Esophagus muscularis mucosa (tissue), 3 donors: Measurements from ENCODE around the gene DGUOK.

Experiments used
- POLR2A ChIP-seq: fragments of 450-650 bp; IDR thresholded peaks from one replicate; pipeline ENCODE4 v1.6.1; 2017; ENCODE audit warnings: antibody characterized with exemption, moderate library complexity, mild to moderate bottlenecking, low read depth
- TF ChIP-seq, protein P1 (sequence below), 3 experiments: fragments of 200-600 bp in 2 of 3; fragments of 450-650 bp in 1 of 3; sonication (generic) in 2 of 3; IDR thresholded peaks; one replicate each; pipeline ENCODE4 v1.5.1; 2017 to 2019; ENCODE audit warnings: antibody characterized with exemption in 3 of 3, mild to moderate bottlenecking in 2 of 3, moderate library complexity in 1 of 3

DNA sequence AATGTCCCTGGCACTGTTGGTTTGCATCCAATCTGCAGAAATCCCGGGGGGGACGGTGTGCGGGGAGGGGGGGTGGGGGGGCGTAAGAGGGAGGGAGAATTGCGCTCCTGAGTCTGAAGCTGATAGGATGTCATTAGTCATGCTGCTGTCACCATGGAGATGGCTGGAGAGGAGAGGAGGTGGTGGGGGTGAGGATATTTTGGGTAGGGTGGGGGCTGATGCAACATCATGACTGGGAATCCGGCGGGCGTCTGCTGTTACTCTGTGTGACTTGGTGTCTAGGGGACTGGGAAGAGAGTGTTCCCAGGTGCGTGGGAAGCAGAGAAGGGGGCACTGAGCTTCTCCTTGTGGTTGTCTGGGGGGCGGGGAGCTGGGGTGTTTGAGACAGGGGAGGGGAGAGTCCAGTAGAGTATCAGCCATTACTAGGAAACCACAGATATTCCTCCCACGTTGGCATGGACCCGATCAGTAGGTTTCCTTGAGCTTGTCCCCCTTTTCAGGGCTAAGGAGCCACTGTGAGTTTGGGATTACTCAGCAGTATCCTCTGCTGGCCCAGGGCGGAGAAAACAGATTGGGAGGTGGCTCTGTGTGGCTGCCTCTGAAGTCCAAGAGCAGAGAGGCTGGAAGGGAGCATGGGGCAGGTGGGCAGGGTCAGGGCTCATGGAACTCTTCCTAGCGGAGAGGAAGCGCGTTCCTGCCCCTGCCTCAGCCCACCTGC is 77.0 kb downstream of the DGUOK start:
- TF ChIP-seq POLR2A, result no peak
- TF ChIP-seq, protein P1, sequence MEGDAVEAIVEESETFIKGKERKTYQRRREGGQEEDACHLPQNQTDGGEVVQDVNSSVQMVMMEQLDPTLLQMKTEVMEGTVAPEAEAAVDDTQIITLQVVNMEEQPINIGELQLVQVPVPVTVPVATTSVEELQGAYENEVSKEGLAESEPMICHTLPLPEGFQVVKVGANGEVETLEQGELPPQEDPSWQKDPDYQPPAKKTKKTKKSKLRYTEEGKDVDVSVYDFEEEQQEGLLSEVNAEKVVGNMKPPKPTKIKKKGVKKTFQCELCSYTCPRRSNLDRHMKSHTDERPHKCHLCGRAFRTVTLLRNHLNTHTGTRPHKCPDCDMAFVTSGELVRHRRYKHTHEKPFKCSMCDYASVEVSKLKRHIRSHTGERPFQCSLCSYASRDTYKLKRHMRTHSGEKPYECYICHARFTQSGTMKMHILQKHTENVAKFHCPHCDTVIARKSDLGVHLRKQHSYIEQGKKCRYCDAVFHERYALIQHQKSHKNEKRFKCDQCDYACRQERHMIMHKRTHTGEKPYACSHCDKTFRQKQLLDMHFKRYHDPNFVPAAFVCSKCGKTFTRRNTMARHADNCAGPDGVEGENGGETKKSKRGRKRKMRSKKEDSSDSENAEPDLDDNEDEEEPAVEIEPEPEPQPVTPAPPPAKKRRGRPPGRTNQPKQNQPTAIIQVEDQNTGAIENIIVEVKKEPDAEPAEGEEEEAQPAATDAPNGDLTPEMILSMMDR (IDR thresholded peaks at IDR 0.05), result no peak
